Upper lobe of left lung (tissue), 4 donors: Measurements from ENCODE around the gene TPCN1.

ENCODE experiments used
- CTCF ChIP-seq, 6 experiments: fragments of 450-650 bp in 4 of 6; fragments of 200-600 bp in 2 of 6; sonication (generic) in 2 of 6; IDR thresholded peaks; one replicate each; pipeline ENCODE4 v1.5.1; 2016 to 2019; ENCODE audit warnings: antibody characterized with exemption in 6 of 6
- POLR2A ChIP-seq, 4 donors: fragments of 450-650 bp; IDR thresholded peaks; one replicate each; pipeline ENCODE4 v1.5.1; 2016 to 2017; ENCODE audit warnings: antibody characterized with exemption in 4 of 4, mild to moderate bottlenecking in 2 of 4
- POLR2AphosphoS5 ChIP-seq, 2 donors: sonication (generic); formaldehyde crosslinking; IDR thresholded peaks; one replicate each; pipeline ENCODE4 v1.5.1; 2017; ENCODE audit warnings: antibody characterized with exemption in 2 of 2

GRCh38 chr12:113220593-113221180 is 577 bp upstream of the TPCN1 start:
- TF ChIP-seq POLR2A (IDR thresholded peaks at IDR 0.05) (no peak), CTCF (IDR thresholded peaks at IDR 0.05) (no peak), POLR2AphosphoS5 (IDR thresholded peaks at IDR 0.05) (peak; percentile 3 to 7)
